AG09309 (cell line): ENCODE data around the gene CPZ.

Experiments
- DNase-seq: peaks from one replicate; pipeline ENCODE4 v3.0.0-alpha.2; 2010; ENCODE audit warnings: low read depth
- H3K4me3 ChIP-seq: 2 replicates; pipeline ENCODE4 v1.5.1; 2011; ENCODE audit warnings: mild to moderate bottlenecking, low read depth, low read length, moderate library complexity; ENCODE audit not compliant: control insufficient read depth
- TF ChIP-seq, protein P1 (sequence below): IDR thresholded peaks from 2 replicates; pipeline ENCODE4 v1.5.1; 2011; ENCODE audit warnings: mild to moderate bottlenecking, low read depth, low read length, inconsistent platforms; ENCODE audit not compliant: insufficient read depth, control insufficient read depth; ENCODE audit errors: missing control alignments

Gene CPZ

DNA sequence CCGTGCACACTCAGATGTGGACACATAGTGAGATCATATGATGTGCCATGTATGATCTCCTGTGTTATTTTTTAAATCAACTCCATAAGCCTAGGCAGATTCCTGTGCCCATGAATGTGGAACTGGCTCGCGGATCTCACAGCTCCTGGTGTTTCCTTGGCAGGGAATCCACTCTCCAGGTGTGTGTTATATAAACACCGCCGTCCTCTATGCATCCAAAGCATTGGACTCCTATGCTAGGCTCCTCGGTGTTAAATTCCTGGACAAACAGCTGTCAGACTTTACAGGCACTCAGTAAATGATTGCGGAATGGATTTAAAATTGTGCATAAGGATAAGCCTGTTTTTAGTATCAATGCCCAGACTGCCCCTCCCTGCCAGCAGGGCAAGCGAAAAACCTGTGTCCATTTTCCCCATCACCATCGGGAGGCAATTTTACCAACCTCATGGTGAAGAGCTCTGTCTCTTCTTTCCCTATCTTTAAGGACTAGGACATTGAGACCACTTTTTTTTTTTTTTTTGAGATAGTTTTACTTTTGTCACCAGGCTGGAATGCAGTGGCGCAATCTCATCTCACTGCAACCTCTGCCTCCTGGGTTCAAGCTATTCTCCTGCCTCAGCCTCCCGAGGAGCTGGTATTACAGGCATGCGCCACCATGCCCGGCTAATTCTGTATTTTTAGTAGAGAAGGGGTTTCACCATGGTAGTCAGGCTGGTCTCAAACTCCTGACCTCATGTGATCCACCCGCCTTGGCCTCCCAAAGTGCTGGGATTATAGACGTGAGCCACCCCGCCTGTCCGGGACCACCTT is 36.0 kb upstream of the CPZ start:
- TF ChIP-seq, protein P1, sequence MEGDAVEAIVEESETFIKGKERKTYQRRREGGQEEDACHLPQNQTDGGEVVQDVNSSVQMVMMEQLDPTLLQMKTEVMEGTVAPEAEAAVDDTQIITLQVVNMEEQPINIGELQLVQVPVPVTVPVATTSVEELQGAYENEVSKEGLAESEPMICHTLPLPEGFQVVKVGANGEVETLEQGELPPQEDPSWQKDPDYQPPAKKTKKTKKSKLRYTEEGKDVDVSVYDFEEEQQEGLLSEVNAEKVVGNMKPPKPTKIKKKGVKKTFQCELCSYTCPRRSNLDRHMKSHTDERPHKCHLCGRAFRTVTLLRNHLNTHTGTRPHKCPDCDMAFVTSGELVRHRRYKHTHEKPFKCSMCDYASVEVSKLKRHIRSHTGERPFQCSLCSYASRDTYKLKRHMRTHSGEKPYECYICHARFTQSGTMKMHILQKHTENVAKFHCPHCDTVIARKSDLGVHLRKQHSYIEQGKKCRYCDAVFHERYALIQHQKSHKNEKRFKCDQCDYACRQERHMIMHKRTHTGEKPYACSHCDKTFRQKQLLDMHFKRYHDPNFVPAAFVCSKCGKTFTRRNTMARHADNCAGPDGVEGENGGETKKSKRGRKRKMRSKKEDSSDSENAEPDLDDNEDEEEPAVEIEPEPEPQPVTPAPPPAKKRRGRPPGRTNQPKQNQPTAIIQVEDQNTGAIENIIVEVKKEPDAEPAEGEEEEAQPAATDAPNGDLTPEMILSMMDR: no peak
- H3K4me3 ChIP-seq: no peak overlapping the region
- no peak for DNase-seq

DNA sequence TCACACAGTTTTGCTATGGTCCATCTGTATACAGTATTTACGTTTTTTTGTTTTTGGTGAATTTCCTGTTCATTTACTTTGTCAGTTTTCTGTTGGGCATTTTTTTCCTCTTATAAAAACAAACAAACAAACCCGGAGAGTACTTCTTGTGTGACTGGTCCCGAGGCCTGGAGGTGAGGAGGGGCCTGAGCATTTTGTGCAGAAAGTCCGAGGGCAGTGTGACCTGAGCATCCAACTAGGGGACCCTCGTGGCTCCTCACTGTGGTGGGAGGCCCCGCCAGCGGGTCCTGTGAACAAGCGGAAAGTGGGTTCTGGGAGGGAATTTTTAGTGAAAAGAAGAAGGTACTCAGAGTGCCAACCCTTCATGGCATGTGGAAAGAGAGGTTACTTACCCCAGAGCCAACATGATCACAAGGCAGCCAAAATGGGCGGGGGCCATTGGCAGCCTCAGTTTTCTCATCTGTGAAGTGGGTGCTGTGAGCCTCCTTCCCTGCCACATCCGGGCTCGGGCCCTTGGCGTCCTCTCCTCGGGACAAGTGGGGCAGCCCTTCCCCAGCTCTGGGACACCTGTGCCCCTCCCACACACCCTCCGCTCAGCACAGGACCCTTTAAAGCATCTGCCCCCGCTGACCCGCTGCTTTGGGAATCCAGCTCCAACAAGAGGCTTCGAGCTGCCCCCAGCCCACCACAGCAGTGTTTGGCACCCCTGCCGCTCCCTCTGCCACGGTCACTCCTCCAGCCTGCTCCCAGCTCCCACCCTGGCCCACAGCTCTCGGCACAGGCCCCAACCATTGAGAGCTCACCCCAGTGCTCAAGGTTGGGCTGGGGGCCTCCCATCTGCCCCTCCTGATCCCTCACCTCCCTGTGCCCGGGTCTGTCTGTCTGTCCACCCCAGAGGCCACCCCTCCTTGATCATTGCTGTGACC is 35.2 kb upstream of the CPZ start:
- TF ChIP-seq, protein P1: no peak
- H3K4me3 ChIP-seq: no peak overlapping the region
- DNase-seq: no peak

DNA sequence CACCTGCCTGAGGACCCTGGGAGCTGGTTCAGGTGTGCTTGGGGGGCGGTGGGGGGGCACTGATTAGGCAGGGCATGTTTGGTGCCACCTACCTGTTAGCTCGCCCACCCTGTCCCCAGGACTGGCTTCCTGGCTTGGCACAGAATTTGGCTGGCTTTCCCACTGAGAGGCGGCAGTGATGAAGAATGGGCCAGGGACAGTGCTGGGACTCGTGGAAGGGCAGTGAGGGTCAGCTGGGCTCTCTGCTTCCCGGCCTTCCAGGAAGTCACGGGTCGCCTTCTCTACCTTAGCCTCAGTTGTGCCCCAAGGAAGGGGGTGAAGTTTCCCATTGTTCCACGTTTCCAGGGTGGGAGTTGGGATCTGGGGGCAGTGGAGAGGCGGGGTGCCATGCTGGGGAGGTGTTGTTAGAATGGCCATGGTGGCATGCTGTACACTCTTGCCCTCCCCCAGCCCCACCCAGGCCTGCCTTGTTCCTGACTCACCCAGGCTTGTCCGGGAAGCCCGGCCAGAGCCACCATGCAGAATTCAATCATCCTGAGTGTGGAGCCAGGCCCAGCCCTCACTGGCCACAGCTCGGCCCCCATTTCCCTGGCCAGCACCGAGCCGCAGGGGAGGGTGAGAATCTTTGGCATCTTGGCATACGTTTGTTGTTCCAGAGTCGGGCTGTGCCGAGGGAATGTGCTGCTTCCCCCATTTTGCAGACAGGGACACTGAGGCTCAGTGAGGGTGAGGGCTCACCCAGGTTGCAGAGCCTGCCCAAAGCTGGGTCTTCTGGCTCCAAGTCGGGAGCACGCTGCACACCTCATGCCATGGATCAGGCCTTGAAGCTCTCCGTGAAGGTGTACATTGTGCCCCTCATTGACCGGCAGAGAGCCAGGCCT is 34.2 kb upstream of the CPZ start:
- TF ChIP-seq, protein P1: no peak
- no peak for DNase-seq
- no peak overlapping the region for H3K4me3 ChIP-seq

- TF ChIP-seq, protein P1: no peak
- H3K4me3 ChIP-seq: no peak overlapping the region
- DNase-seq: no peak
Measured at GRCh38 chr4:8559011-8559410, 33.6 kb upstream of the CPZ start.

- TF ChIP-seq, protein P1: no peak
- H3K4me3 ChIP-seq: no peak overlapping the region
- no peak for DNase-seq
Measured at GRCh38 chr4:8559524-8560264, 32.9 kb upstream of the CPZ start.
